ENCODE results near the gene BANP.
A peak's percentile ranks its signal among the peaks of the same experiment; 100 is the strongest.

Gene BANP

DNA sequence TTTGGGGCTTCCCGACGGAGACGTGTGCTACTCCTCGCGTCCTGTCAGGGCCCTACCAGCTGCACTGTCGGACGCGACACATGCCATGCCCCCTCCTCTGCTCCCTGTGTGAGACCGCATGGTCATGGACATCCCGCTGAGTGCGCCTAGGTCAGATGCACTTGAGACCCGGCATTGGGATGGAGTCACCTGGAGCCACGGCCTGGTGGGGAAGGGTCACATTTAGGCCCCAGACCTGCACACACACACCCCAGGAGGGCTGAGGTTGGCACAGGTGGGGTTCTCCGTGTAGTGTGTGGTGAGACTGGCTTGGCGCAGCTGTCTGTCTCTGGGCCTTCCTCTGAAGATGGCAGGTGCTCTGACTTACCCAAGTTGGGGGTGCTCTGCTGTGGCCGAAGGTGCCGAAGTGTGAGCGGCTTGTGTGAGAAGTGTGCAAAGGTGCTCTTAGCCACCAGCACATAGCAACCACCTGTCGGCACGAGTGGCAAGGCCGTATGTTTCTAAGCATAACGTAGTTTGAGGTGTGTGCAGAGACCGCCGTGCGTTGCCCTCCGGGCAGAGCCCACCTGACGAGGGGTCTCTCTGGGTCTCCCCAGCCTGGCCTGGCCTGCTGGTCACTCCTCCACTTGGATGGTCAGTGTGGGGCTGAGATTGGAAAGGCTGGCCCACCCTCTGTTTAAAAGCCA is 108.6 kb downstream of the BANP start:
- no peak for DNase-seq (ENCODE audit: low read depth, low spot score)
- TF ChIP-seq, protein P1, sequence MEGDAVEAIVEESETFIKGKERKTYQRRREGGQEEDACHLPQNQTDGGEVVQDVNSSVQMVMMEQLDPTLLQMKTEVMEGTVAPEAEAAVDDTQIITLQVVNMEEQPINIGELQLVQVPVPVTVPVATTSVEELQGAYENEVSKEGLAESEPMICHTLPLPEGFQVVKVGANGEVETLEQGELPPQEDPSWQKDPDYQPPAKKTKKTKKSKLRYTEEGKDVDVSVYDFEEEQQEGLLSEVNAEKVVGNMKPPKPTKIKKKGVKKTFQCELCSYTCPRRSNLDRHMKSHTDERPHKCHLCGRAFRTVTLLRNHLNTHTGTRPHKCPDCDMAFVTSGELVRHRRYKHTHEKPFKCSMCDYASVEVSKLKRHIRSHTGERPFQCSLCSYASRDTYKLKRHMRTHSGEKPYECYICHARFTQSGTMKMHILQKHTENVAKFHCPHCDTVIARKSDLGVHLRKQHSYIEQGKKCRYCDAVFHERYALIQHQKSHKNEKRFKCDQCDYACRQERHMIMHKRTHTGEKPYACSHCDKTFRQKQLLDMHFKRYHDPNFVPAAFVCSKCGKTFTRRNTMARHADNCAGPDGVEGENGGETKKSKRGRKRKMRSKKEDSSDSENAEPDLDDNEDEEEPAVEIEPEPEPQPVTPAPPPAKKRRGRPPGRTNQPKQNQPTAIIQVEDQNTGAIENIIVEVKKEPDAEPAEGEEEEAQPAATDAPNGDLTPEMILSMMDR (IDR thresholded peaks at IDR 0.05; ENCODE audit: low read depth, low read length), result no peak
- in situ Hi-C loops (cut with HindIII; ENCODE audit: low sequenced_read_pairs), result no loop called here
- no peak overlapping the region for H3K4me3 ChIP-seq (ENCODE audit: low read depth, low read length)

DNA sequence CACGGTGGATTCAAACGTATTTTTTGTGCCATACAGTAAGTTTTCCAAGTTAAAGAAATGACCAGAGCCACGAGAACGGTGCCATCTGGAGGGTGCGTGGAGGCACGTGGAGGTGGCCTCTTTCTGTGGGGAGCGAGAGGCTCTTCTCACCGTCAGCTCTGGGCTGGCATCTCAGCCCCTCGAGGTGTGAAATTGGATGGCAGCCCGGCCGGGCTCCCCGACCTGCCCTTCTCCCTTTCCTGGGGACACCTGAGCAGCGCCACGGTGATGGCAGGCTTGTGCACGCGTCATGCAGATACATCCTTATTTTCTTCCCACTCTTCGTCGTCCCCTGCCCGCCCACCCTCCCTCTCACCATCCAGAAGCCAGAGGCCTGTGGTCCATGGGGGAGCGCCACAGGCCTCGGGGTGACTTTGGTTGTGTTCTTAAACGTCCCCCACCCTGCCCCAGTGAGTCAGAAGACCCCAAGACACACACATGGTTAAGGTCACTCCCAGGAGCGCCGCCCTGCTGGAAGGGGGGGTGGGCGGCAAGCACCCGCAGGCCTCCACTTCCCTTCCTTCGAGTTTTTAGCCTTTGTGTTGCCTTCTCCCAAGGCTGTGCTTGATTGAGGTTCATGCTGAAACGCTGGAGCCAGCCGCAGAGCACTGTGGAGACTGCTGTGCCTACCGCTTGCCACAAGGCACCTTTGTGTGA is 109.4 kb downstream of the BANP start:
- DNase-seq (ENCODE audit: low read depth, low spot score), result no peak
- H3K4me3 ChIP-seq (ENCODE audit: low read depth, low read length), result no peak overlapping the region
- TF ChIP-seq, protein P1 (IDR thresholded peaks at IDR 0.05; ENCODE audit: low read depth, low read length), result no peak
- in situ Hi-C loops (cut with HindIII; ENCODE audit: low sequenced_read_pairs), result no loop called here

DNA sequence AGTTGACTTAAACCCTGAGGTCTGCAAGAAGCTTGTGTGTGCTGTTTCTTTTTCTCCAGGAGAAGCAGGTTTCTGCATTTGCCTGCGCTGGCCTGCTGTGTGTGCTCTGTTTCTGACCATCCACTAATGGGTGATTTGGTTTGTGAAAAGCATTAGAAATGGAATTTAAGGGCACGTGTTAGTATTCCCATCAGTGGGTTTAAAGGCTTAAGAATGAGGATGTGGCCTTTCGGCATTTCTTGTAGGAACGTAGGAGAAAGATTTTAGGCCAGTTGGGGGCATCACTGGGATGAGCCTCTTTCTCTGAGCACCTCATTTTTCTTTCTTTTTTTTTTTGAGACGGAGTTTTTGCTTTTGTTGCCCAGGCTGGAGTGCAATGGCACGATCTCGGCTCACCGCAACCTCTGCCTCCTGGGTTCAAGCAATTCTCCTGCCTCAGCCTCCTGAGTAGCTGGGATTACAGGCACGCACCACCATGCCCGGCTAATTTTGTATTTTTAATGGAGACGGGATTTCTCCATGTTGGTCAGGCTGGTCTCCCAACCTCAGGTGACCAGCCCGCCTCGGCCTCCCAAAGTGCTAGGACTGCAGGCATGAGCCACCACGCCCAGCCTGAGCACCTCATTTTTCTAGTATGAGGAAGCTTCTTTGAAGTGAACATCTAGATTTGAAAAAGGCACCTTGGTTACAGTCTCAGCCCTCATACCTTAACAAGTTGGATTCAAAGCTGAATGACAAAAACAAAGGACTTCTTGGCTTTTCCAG is 110.3 kb downstream of the BANP start:
- no peak for DNase-seq (ENCODE audit: low read depth, low spot score)
- no peak overlapping the region for H3K4me3 ChIP-seq (ENCODE audit: low read depth, low read length)
- in situ Hi-C loops (cut with HindIII; ENCODE audit: low sequenced_read_pairs), result no loop called here
- TF ChIP-seq, protein P1 (IDR thresholded peaks at IDR 0.05; ENCODE audit: low read depth, low read length), result no peak

DNA sequence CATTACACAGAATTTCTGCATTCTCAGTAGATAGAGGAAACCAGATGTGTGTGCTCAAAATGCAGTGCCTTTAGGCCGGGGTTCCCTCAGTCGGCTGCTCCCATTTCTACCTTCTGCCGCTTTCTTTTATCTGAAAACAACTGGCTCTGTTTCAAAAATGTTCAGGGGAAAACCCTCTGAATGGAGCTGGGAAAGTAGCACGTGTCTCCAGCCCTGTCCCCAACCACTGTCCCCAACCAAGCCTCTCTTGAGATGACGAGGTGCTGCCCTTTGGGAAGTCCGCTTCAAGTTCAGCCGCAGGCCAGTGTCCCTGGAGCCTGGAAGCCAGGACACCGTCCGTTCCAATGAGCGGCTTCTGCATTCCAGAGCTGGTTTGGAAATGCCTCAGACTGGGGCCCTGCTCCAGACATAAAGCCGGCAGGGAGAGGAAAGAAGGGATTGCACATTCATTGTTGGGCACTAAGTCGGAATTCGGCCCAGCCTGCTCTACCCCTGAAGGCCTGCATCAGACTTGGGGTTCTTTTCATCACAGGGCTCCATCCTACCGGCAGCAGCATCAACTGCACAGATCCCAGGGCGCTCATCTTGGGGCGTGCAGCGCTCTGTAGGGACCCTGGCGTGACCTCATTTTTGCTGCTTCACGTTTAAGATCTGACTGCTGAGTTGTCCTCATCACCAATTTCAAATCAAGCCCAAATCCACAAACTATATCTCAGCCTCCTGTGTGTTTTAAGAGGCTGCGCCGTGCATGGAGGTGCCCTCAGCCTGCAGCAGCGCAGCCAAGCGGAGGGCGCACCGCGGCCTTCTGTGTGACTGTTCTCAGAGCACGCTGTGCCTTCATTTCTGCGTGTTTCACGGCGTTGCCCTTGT is 111.3 kb downstream of the BANP start:
- H3K4me3 ChIP-seq (ENCODE audit: low read depth, low read length), result no peak overlapping the region
- DNase-seq (ENCODE audit: low read depth, low spot score), result peak; percentile 66
- TF ChIP-seq, protein P1 (IDR thresholded peaks at IDR 0.05; ENCODE audit: low read depth, low read length), result no peak
- in situ Hi-C loops (cut with HindIII; ENCODE audit: low sequenced_read_pairs), result no loop called here

DNA sequence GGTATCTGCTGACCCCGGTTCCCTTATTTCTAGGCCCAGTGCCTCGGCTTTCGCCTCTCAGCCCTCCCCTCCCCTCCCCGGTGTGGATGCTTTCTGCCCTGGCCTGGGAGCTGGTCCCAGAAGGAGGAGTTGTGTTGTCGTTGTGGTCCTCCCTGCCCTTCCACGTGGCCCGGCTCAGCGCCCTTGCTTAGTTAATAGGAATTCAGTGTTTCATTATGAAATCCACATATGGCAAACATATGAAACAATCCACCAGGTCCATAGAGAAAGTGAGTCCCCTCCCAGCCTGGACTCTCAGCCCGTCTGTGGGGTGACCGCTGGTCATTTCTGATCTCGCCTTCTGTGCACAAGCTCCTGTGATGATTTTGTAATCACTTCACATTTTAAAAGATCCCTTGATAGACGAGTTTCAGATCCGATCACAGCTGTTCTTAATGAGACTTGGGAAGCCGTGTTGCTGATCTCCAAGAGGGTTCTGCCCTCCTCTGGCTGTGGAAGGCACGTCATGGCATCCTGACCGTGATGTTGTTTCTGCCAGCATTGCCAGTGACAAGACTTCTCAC is 112.1 kb downstream of the BANP start:
- TF ChIP-seq, protein P1 (IDR thresholded peaks at IDR 0.05; ENCODE audit: low read depth, low read length), result peak; percentile 48
- in situ Hi-C loops (cut with HindIII; ENCODE audit: low sequenced_read_pairs), result no loop called here
- peak; percentile 50 for DNase-seq (ENCODE audit: low read depth, low spot score)
- H3K4me3 ChIP-seq (ENCODE audit: low read depth, low read length), result no peak overlapping the region
